HepG2 (cell line): Measurements from ENCODE around the gene SERINC4. TPM values are rescaled to one million over a fixed set of nuclear protein-coding genes. Genes with fewer than 3 reads are reported as not detected.

Experiments used
- ATAC-seq: fragments of 200-7000 bp; cut with Tn5 transposase; 3 replicates; pipeline ENCODE4 v1.9.1; 2020; ENCODE audit warnings: mild to moderate bottlenecking, moderate library complexity
- BruUV-seq: library from RNA; stranded (reverse); fragments of 400-500 nt; replicated peaks from 2 replicates; lab custom pipeline; 2021; lab: Mats Ljungman, UMichigan
- CTCF ChIA-PET: fragments of 300-600 bp; formaldehyde crosslinking; extraction: SDS; loops from one replicate; lab custom pipeline; 2021; ENCODE audit warnings: low total read pairs, inconsistent platforms, low intra/inter-chr PET ratio; lab: Yijun Ruan, JAX
- POLR2A ChIA-PET: fragments of 350-600 bp; sonication (Branson Sonifier 250); formaldehyde crosslinking; loops from one replicate; lab custom pipeline; 2020; ENCODE audit warnings: antibody characterized with exemption, inconsistent platforms; lab: Yijun Ruan, JAX
- DNase-seq: peaks from one replicate; pipeline ENCODE4 v3.0.0-alpha.2; 2015; ENCODE audit warnings: low spot score
- FAIRE-seq: peaks from 3 replicates; lab custom pipeline; 2011; peaks lifted over from hg19 to GRCh38; lab: Jason Lieb, UNC
- H2AFZ ChIP-seq: one replicate; pipeline ENCODE4 v1.6.1; 2011; ENCODE audit warnings: low read length, inconsistent platforms
- H3K27ac ChIP-seq: fragments of 300-600 bp; 3 replicates; pipeline ENCODE4 v1.8.0; 2011; ENCODE audit warnings: mixed run types, mild to moderate bottlenecking, mixed read lengths, low read length, inconsistent platforms; ENCODE audit not compliant: insufficient read depth; ENCODE audit errors: extremely low read length
- H3K27me3 ChIP-seq, 2 experiments: fragments of 200-600 bp in 1 of 2; 2 replicates in 1 of 2; 3 replicates in 1 of 2; pipeline versions ENCODE4 v1.6.0 to v1.8.0; 2011; ENCODE audit warnings: low read length in 2 of 2, mild to moderate bottlenecking in 2 of 2, moderate library complexity in 2 of 2, inconsistent platforms in 1 of 2; ENCODE audit not compliant: insufficient read depth in 2 of 2, control insufficient read depth in 1 of 2
- H3K36me3 ChIP-seq, 2 experiments: fragments of 200-600 bp in 1 of 2; replicated peaks in 1 of 2; 2 replicates in 1 of 2; 3 replicates in 1 of 2; pipeline versions ENCODE4 v1.5.1 to v1.8.0; 2011; ENCODE audit warnings: low read length in 2 of 2, inconsistent platforms in 1 of 2; ENCODE audit not compliant: insufficient read depth in 2 of 2, control insufficient read depth in 1 of 2
- H3K4me1 ChIP-seq: 2 replicates; pipeline ENCODE4 v1.5.1; 2012; ENCODE audit warnings: low read length, inconsistent platforms; ENCODE audit not compliant: insufficient read depth
- H3K4me2 ChIP-seq: 2 replicates; pipeline ENCODE4 v1.6.0; 2011; ENCODE audit warnings: low read depth, low read length, inconsistent platforms
- H3K4me3 ChIP-seq, 3 experiments: fragments of 200-600 bp in 1 of 3; sonication (generic), shearing (Covaris generic) in 1 of 3; replicated peaks in 1 of 3; 2 replicates each; pipeline ENCODE4 v1.5.1; 2011 to 2016; ENCODE audit warnings: low read length in 3 of 3, inconsistent platforms in 2 of 3, low read depth in 2 of 3, mild to moderate bottlenecking in 2 of 3, control low read depth in 1 of 3, mixed read lengths in 1 of 3; ENCODE audit not compliant: insufficient read depth in 1 of 3
- H3K79me2 ChIP-seq: one replicate; pipeline ENCODE4 v1.6.1; 2011; ENCODE audit warnings: low read length, inconsistent platforms; ENCODE audit not compliant: insufficient read depth
- H3K9ac ChIP-seq: 2 replicates; pipeline ENCODE4 v1.6.0; 2011; ENCODE audit warnings: mild to moderate bottlenecking, low read depth, low read length, inconsistent platforms; ENCODE audit not compliant: insufficient read depth
- H3K9me3 ChIP-seq: 2 replicates; pipeline ENCODE4 v1.5.1; 2012; ENCODE audit warnings: mild to moderate bottlenecking, low read length
- H4K20me1 ChIP-seq: 2 replicates; pipeline ENCODE4 v1.6.0; 2011; ENCODE audit warnings: inconsistent platforms, mild to moderate bottlenecking, low read length, moderate library complexity; ENCODE audit not compliant: insufficient read depth
- BORCS8-MEF2B ChIP-seq: sonication (generic); formaldehyde crosslinking; IDR thresholded peaks from 2 replicates; pipeline ENCODE4 v1.8.0; 2022; ENCODE audit warnings: mild to moderate bottlenecking, missing genetic modification reagents
- FOXP1 ChIP-seq, 2 experiments: fragments of 450-650 bp in 1 of 2; IDR thresholded peaks; 2 replicates each; pipeline ENCODE4 v1.6.1; 2017 to 2018; ENCODE audit warnings: antibody characterized with exemption in 1 of 2
- NCOR1 ChIP-seq: fragments of 200-600 bp; sonication (generic); IDR thresholded peaks from 2 replicates; pipeline ENCODE4 v1.7.0; 2017; ENCODE audit warnings: antibody characterized with exemption, low read length, borderline replicate concordance
- NFKBIZ ChIP-seq: IDR thresholded peaks from 2 replicates; pipeline ENCODE4 v1.6.1; 2018; ENCODE audit warnings: missing genetic modification reagents, missing compliant biosample characterization
- RFXANK ChIP-seq: IDR thresholded peaks from 2 replicates; pipeline ENCODE4 v1.6.1; 2016
- TGIF2 ChIP-seq: IDR thresholded peaks from 2 replicates; pipeline ENCODE4 v1.6.1; 2016; ENCODE audit warnings: control low read depth, missing compliant biosample characterization
- TOE1 ChIP-seq: sonication (generic); formaldehyde crosslinking; IDR thresholded peaks from 2 replicates; pipeline ENCODE4 v1.4.0; 2020; ENCODE audit warnings: mild to moderate bottlenecking, missing genetic modification reagents
- WIZ ChIP-seq: sonication (generic); formaldehyde crosslinking; IDR thresholded peaks from 2 replicates; pipeline ENCODE4 v1.5.1; 2020; ENCODE audit warnings: mild to moderate bottlenecking, missing genetic modification reagents
- ZNF333 ChIP-seq: sonication (generic); formaldehyde crosslinking; IDR thresholded peaks from 2 replicates; pipeline ENCODE4 v1.4.0; 2020; ENCODE audit warnings: mild to moderate bottlenecking, missing genetic modification reagents, borderline replicate concordance
- ZNF703 ChIP-seq: sonication (generic); formaldehyde crosslinking; IDR thresholded peaks from 2 replicates; pipeline ENCODE4 v1.5.1; 2020; ENCODE audit warnings: missing genetic modification reagents, mild to moderate bottlenecking, moderate library complexity, borderline replicate concordance
- ZNF766 ChIP-seq: sonication (generic); formaldehyde crosslinking; IDR thresholded peaks from 2 replicates; pipeline ENCODE4 v1.5.0; 2020; ENCODE audit warnings: missing genetic modification reagents, borderline replicate concordance
- WGBS: methylation state at CpG from one replicate; pipeline ENCODE4 v1.1.6; 2017; ENCODE audit warnings: low lambda C conversion rate; 5-methylcytosine and 5-hydroxymethylcytosine counted together
- in situ Hi-C: cut with HindIII; loops from 2 replicates; pipeline ENCODE4 v1.10.0; 2017; ENCODE audit warnings: low pct_unique_long_range_greater_than_20kb; ENCODE audit not compliant: extremely low pct_ligation_motif_present
- intact Hi-C: fragments of 100-400 bp; cut with micrococcal nuclease; formaldehyde crosslinking; loops from one replicate; pipeline ENCODE4 v1.10.0; 2022; ENCODE audit not compliant: unreplicated experiment
- polyA plus RNA-seq, 8 experiments: library from polyadenylated mRNA; depleted of rRNA in 3 of 8; stranded (reverse) in 7 of 8; unstranded in 1 of 8; fragments of >200 nt; fragmentation: Illumina TruSeq in 4 of 8; extraction: Trizol in 4 of 8; gene quantifications; 2 replicates each; pipeline versions ENCODE4 v1.2.1 to v1.2.3, GENCODE V29; 2011 to 2016; ENCODE audit warnings: low read depth in 4 of 8, missing spikeins in 1 of 8, mixed read lengths in 1 of 8; ENCODE audit not compliant: insufficient read depth in 1 of 8
- total RNA-seq, 5 experiments: library from RNA; depleted of rRNA; stranded (reverse); fragments of >200 nt; fragmentation: Illumina TruSeq; extraction: Trizol; gene quantifications; 2 replicates each; pipeline ENCODE4 v1.2.3, GENCODE V29; 2016; ENCODE audit warnings: low read depth in 1 of 5
- TF ChIP-seq, protein P1 (sequence below): IDR thresholded peaks from 2 replicates; pipeline ENCODE4 v1.6.1; 2016; ENCODE audit warnings: low read depth, borderline replicate concordance
- TF ChIP-seq, protein P2 (sequence below): sonication (generic); formaldehyde crosslinking; IDR thresholded peaks from 2 replicates; pipeline ENCODE4 v1.8.1; 2023; ENCODE audit warnings: missing genetic modification reagents, inconsistent platforms, borderline replicate concordance
- TF ChIP-seq, protein P3 (sequence below): sonication (generic); formaldehyde crosslinking; IDR thresholded peaks from 2 replicates; pipeline ENCODE4 v1.8.1; 2022; ENCODE audit warnings: low read depth, mild to moderate bottlenecking, missing genetic modification reagents

The SERINC4 gene
- total and polyA plus RNA-seq, 2 of the 13 experiments (the other 11 are each of a cell fraction or from before 2014, with no cell fraction given): not detected

DNA sequence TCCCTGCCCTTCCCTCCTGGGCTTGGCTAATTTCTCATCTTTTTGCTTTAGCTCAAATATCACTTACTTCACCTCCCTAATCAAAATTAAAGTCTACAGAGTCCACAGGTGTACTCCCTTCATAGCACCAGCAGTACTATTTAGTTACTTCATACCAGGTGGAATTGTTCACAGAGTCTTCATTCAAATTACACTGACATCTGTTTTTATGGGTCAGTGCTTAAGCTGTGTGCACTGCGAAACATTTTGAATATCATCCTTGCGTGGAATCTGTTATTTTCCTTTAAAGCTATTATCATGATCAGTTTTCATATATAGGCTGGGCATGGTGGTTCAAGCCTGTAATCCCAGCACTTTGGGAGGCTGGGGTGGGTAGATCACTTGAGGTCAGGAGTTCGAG, 10.6 kb downstream of the SERINC4 start:
- H3K79me2 ChIP-seq: peaks cover 23% of the 10 kb centered on the region
- BruUV-seq: no TSS peak
- H3K27ac ChIP-seq: no peak overlapping the region
- peaks cover 13% of the 10 kb centered on the region for H4K20me1 ChIP-seq
- no peaks in the 10 kb centered on the region; a peak in 1 of 5 replicates for H3K27me3 ChIP-seq
- no peak for FAIRE-seq
- ChIA-PET CTCF (no interaction called here), POLR2A (interaction anchor here (4.2 kb wide), 1 partner anchor 13 kb away, joined by 31 read pairs; the partner anchor contains the start of gene ELL3)
- in situ Hi-C loops: no loop called here
- peaks cover 3 to 11% of the 10 kb centered on the region in 2 experiments for H3K36me3 ChIP-seq
- DNase-seq: no peak
- intact Hi-C loops: no loop called here
- TF ChIP-seq, protein P1, sequence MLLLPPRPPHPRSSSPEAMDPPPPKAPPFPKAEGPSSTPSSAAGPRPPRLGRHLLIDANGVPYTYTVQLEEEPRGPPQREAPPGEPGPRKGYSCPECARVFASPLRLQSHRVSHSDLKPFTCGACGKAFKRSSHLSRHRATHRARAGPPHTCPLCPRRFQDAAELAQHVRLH: no peak
- no peak for TF ChIP-seq NFKBIZ (CRISPR knock-in tag)
- TF ChIP-seq TOE1: no peak
- no peak for TF ChIP-seq ZNF703 (CRISPR knock-in tag)
- TF ChIP-seq, protein P2, sequence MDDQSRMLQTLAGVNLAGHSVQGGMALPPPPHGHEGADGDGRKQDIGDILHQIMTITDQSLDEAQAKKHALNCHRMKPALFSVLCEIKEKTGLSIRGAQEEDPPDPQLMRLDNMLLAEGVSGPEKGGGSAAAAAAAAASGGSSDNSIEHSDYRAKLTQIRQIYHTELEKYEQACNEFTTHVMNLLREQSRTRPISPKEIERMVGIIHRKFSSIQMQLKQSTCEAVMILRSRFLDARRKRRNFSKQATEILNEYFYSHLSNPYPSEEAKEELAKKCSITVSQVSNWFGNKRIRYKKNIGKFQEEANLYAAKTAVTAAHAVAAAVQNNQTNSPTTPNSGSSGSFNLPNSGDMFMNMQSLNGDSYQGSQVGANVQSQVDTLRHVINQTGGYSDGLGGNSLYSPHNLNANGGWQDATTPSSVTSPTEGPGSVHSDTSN (CRISPR knock-in tag): no peak
- TF ChIP-seq BORCS8-MEF2B: no peak
- no peak for TF ChIP-seq WIZ (CRISPR knock-in tag)
- TF ChIP-seq FOXP1 (IDR thresholded peaks at IDR 0.05): no peak
- TF ChIP-seq FOXP1 (CRISPR knock-in tag; IDR thresholded peaks at IDR 0.05): no peak
- TF ChIP-seq ZNF766 (CRISPR knock-in tag): no peak
- TF ChIP-seq TGIF2 (CRISPR knock-in tag): no peak
- TF ChIP-seq NCOR1: no peak
- no peak for TF ChIP-seq ZNF333 (CRISPR knock-in tag)
- no peak for TF ChIP-seq RFXANK
- TF ChIP-seq, protein P3, sequence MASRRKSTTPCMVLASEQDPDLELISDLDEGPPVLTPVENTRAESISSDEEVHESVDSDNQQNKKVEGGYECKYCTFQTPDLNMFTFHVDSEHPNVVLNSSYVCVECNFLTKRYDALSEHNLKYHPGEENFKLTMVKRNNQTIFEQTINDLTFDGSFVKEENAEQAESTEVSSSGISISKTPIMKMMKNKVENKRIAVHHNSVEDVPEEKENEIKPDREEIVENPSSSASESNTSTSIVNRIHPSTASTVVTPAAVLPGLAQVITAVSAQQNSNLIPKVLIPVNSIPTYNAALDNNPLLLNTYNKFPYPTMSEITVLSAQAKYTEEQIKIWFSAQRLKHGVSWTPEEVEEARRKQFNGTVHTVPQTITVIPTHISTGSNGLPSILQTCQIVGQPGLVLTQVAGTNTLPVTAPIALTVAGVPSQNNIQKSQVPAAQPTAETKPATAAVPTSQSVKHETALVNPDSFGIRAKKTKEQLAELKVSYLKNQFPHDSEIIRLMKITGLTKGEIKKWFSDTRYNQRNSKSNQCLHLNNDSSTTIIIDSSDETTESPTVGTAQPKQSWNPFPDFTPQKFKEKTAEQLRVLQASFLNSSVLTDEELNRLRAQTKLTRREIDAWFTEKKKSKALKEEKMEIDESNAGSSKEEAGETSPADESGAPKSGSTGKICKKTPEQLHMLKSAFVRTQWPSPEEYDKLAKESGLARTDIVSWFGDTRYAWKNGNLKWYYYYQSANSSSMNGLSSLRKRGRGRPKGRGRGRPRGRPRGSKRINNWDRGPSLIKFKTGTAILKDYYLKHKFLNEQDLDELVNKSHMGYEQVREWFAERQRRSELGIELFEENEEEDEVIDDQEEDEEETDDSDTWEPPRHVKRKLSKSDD: no peak
- no peak for ATAC-seq
- H3K4me1 ChIP-seq: peaks cover 20% of the 10 kb centered on the region
- 99% methylated on average over 3 of the region's 3 CpGs for WGBS
- no peaks in the 10 kb centered on the region for H3K9me3 ChIP-seq
- H3K4me3 ChIP-seq: no peak overlapping the region
- H3K4me2 ChIP-seq: no peak overlapping the region
- H2AFZ ChIP-seq: no peak overlapping the region
- H3K9ac ChIP-seq: no peak overlapping the region
